GM12864 (cell line): Measurements from ENCODE around the gene RGS5.

Source experiments
- DNase-seq: peaks from one replicate; pipeline ENCODE4 v3.0.0-alpha.2; 2011; ENCODE audit warnings: low read depth
- H3K4me3 ChIP-seq: 2 replicates; pipeline ENCODE4 v1.5.1; 2011; ENCODE audit warnings: mild to moderate bottlenecking, low read depth, low read length, control low read depth
- TF ChIP-seq, protein P1 (sequence below): IDR thresholded peaks from 2 replicates; pipeline ENCODE4 v1.5.1; 2011; ENCODE audit warnings: low read depth, mild to moderate bottlenecking, moderate library complexity, low read length, control low read depth, inconsistent platforms; ENCODE audit errors: missing control alignments

RGS5 gene

GRCh38 chr1:163093169-163093568, 109.5 kb downstream of the RGS5 start:
- DNase-seq: no peak
- H3K4me3 ChIP-seq: no peak overlapping the region
- TF ChIP-seq, protein P1, sequence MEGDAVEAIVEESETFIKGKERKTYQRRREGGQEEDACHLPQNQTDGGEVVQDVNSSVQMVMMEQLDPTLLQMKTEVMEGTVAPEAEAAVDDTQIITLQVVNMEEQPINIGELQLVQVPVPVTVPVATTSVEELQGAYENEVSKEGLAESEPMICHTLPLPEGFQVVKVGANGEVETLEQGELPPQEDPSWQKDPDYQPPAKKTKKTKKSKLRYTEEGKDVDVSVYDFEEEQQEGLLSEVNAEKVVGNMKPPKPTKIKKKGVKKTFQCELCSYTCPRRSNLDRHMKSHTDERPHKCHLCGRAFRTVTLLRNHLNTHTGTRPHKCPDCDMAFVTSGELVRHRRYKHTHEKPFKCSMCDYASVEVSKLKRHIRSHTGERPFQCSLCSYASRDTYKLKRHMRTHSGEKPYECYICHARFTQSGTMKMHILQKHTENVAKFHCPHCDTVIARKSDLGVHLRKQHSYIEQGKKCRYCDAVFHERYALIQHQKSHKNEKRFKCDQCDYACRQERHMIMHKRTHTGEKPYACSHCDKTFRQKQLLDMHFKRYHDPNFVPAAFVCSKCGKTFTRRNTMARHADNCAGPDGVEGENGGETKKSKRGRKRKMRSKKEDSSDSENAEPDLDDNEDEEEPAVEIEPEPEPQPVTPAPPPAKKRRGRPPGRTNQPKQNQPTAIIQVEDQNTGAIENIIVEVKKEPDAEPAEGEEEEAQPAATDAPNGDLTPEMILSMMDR: no peak
